GM19099 (cell line): ENCODE measurements around the gene DNAJC3.

Experiments used
- POLR2A ChIP-seq: IDR thresholded peaks from 3 replicates; pipeline ENCODE4 v1.6.1; 2011; ENCODE audit warnings: low read depth; ENCODE audit not compliant: insufficient read length; ENCODE audit errors: extremely low read depth

The DNAJC3 gene

GRCh38 chr13:95740979-95741320, 64.0 kb downstream of the DNAJC3 start:
- no peak for TF ChIP-seq POLR2A

GRCh38 chr13:95741584-95742563, 64.9 kb downstream of the DNAJC3 start:
- TF ChIP-seq POLR2A, result no peak

- no peak for TF ChIP-seq POLR2A
These were observed 66.3 kb downstream of the DNAJC3 start for GRCh38 chr13:95743192-95743591.

GRCh38 chr13:95745289-95745688, 68.3 kb downstream of the DNAJC3 start:
- no peak for TF ChIP-seq POLR2A

- TF ChIP-seq POLR2A, result no peak
These were observed 68.8 kb downstream of the DNAJC3 start for GRCh38 chr13:95745752-95746151.

GRCh38 chr13:95749545-95749944, 72.6 kb downstream of the DNAJC3 start:
- no peak for TF ChIP-seq POLR2A

- no peak for TF ChIP-seq POLR2A
These were observed 75.7 kb downstream of the DNAJC3 start for GRCh38 chr13:95752677-95753076.

GRCh38 chr13:95754069-95754468, 77.1 kb downstream of the DNAJC3 start:
- no peak for TF ChIP-seq POLR2A

GRCh38 chr13:95756072-95756471, 79.1 kb downstream of the DNAJC3 start:
- no peak for TF ChIP-seq POLR2A

GRCh38 chr13:95763601-95764000, 86.7 kb downstream of the DNAJC3 start:
- TF ChIP-seq POLR2A, result no peak

GRCh38 chr13:95771905-95772304, 95.0 kb downstream of the DNAJC3 start:
- TF ChIP-seq POLR2A, result no peak

GRCh38 chr13:95779522-95779921, 102.6 kb downstream of the DNAJC3 start:
- no peak for TF ChIP-seq POLR2A

GRCh38 chr13:95781016-95781415, 104.1 kb downstream of the DNAJC3 start:
- TF ChIP-seq POLR2A, result no peak

- TF ChIP-seq POLR2A, result no peak
These were observed 106.8 kb downstream of the DNAJC3 start for GRCh38 chr13:95783747-95784146.

- TF ChIP-seq POLR2A, result no peak
These were observed 107.4 kb downstream of the DNAJC3 start for GRCh38 chr13:95784161-95784899.

- no peak for TF ChIP-seq POLR2A
These were observed 108.0 kb downstream of the DNAJC3 start for GRCh38 chr13:95784900-95785290.
